Left lung (tissue), 10 donors: ENCODE data around the gene CEP170B. TPM values are rescaled to one million over a fixed set of nuclear protein-coding genes. Genes with fewer than 3 reads are reported as not detected.

Source experiments
- ATAC-seq: fragments of 200-7000 bp; cut with Tn5 transposase; one replicate; pipeline ENCODE4 v1.9.1; 2020; ENCODE audit warnings: moderate library complexity
- DNase-seq, 4 donors: peaks; one replicate each; pipeline ENCODE4 v3.0.0-alpha.2; 2013 to 2020
- H3K27ac ChIP-seq, 2 donors: fragments of 200-600 bp; sonication (generic) in 1 of 2; one replicate each; pipeline versions ENCODE4 v1.5.0 to v1.8.0; 2020 to 2021
- H3K27me3 ChIP-seq, 2 donors: fragments of 200-600 bp; sonication (generic) in 1 of 2; one replicate each; pipeline versions ENCODE4 v1.5.0 to v1.8.0; 2020 to 2021
- H3K36me3 ChIP-seq, 2 donors: fragments of 200-600 bp; sonication (generic) in 1 of 2; one replicate each; pipeline versions ENCODE4 v1.5.0 to v1.8.0; 2020 to 2021
- H3K4me1 ChIP-seq, 2 donors: fragments of 200-600 bp; one replicate each; pipeline ENCODE4 v1.8.0; 2021
- H3K4me3 ChIP-seq, 2 donors: fragments of 200-600 bp; sonication (generic) in 1 of 2; one replicate each; pipeline versions ENCODE4 v1.5.0 to v1.8.0; 2020 to 2021; ENCODE audit warnings: mild to moderate bottlenecking in 1 of 2
- H3K9me3 ChIP-seq, 2 donors: fragments of 200-600 bp; sonication (generic) in 1 of 2; one replicate each; pipeline versions ENCODE4 v1.5.0 to v1.8.0; 2020 to 2021
- CTCF ChIP-seq, 2 donors: fragments of 200-600 bp; sonication (generic) in 1 of 2; IDR thresholded peaks; one replicate each; pipeline versions ENCODE4 v1.5.0 to v1.8.0; 2021; ENCODE audit warnings: antibody characterized with exemption in 2 of 2
- intact Hi-C, 2 donors: fragments of 100-400 bp; cut with DNase I; formaldehyde crosslinking; loops; one replicate each; pipeline versions ENCODE4 v1.11.2 to v1.14.2; 2022
- polyA plus RNA-seq, 6 donors: library from polyadenylated mRNA; unstranded; fragments of 120-200 nt; gene quantifications; one replicate each; pipeline ENCODE4 v1.2.1, GENCODE V29; 2013; ENCODE audit not compliant: insufficient read length in 6 of 6
- total RNA-seq, 2 donors: library from RNA; stranded (reverse); fragmentation: NEBNext Ultra II Directional; extraction: Animal tissue kit (Norgen Biotek cat#: 25700); gene quantifications; one replicate each; pipeline ENCODE4 v1.2.1, GENCODE V29; 2021
- donor health status: DM: no; HTN: yes; CAD: no.
- donor health status: DM: no; HTN: no; CAD: no.

The CEP170B gene
- total and polyA plus RNA-seq, 8 donors = 10.0 to 42.3 (median 14.2) TPM

GRCh38 chr14:104894331-104895206 is 29.5 kb downstream of the CEP170B start:
- ATAC-seq (no peak), DNase-seq (peak in 2 of 4 donors; percentile 29 to 71)
- Histone ChIP-seq H3K27ac (no peak overlapping the region), H3K9me3 (no peaks in the 10 kb centered on the region), H3K4me1 (peaks cover 0 to 15% of the 10 kb centered on the region in 2 donors), H3K27me3 (no peaks in the 10 kb centered on the region), H3K36me3 (peaks cover 0 to 13% of the 10 kb centered on the region in 2 donors), H3K4me3 (no peak overlapping the region)
- TF ChIP-seq CTCF (IDR thresholded peaks at IDR 0.05) = no peak
- intact Hi-C loops = loop anchor here in 1 of 2 donors (10.0 kb wide), 1 partner anchor 150 kb away; no protein-coding TSS in a partner anchor

DNA sequence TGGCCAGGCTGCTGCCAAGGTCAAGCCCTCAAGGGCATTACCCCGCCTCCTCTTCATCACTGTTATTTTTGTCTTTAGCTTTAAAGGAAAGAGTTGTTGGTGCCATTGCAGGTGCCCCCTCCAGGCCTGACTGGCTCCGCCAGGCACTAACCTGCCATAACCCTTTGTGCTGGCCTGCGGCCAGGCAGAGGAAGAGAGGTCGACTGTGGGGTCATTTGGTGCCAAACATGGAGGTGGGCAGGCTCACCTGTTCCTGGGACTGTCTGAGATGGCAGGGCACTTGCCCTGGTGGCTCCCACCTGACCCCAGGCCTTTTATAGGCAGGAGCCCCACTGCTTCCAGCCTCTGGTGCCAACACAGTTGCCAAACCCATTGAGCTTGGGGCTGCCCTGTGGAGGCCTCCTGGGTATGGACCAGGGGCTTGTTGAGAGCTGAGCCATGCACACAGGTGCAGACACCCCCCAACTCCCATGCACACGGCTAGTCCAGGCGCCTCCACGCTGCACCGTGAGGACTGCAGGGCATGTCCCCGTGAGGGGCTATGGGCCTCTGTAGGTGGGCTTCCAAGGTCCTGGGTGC is 30.2 kb downstream of the CEP170B start:
- Histone ChIP-seq H3K27me3 (no peaks in the 10 kb centered on the region), H3K9me3 (no peaks in the 10 kb centered on the region), H3K4me1 (peaks cover 0 to 15% of the 10 kb centered on the region in 2 donors), H3K36me3 (peaks cover 0 to 13% of the 10 kb centered on the region in 2 donors), H3K4me3 (no peak overlapping the region), H3K27ac (no peak overlapping the region)
- no peak for DNase-seq
- no peak for ATAC-seq
- no peak for TF ChIP-seq CTCF (IDR thresholded peaks at IDR 0.05)
- intact Hi-C loops = loop anchor here in 1 of 2 donors (10.0 kb wide), 1 partner anchor 150 kb away; no protein-coding TSS in a partner anchor

DNA sequence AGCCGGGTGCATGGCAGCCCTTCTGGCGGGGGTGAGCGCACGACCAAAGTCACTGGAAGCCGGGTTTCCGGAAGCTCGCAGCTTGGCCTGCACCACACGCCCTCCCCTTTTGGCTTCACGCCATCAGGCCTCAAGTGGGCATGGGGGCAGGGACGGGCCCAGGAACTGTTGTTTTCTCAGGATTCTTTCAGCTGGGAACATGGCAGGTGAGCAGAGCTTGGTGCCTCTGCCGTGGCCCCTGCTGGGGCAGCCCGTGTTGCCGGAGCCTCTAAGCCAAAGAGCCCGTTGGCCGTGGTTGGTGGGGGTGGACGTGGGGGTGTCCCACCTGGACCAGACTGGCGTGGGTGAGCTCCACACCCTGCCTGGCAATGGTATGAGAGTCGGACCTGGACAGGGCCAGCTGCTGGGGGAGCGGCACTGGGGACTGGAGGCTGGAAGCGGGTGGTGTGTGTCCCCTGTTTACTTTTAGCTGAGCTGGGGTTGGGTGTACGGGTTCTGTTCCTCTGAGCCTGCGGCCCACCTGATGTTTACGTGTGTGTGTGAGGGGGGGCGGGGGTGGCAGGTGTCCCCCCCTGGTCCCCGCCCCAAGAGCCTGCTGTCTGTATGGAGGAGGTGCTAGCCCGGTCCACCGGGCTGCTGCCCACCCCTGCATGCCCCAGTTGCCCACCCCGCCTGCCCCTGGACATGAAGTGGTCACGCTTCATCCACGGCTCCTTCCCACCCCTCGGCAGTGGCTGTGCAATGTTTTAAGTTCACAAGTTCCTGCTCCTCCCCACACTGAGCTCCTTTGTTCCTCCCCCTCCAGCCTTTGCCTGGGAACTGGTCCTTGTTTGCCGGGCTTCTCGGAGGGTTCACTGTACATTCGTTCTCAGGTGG is 31.0 kb downstream of the CEP170B start:
- intact Hi-C loops = loop anchor here in 1 of 2 donors (10.0 kb wide), 1 partner anchor 149 kb away; no protein-coding TSS in a partner anchor
- Histone ChIP-seq H3K36me3 (peaks cover 0 to 13% of the 10 kb centered on the region in 2 donors), H3K4me3 (no peak overlapping the region), H3K4me1 (peaks cover 0 to 15% of the 10 kb centered on the region in 2 donors), H3K27ac (no peak overlapping the region), H3K9me3 (no peaks in the 10 kb centered on the region), H3K27me3 (no peaks in the 10 kb centered on the region)
- peak; percentile 52 to 82 (median 69) for DNase-seq
- TF ChIP-seq CTCF (IDR thresholded peaks at IDR 0.05) = no peak
- ATAC-seq = peak; percentile 72

GRCh38 chr14:104897330-104898194 is 32.5 kb downstream of the CEP170B start:
- Histone ChIP-seq H3K4me3 (no peak overlapping the region), H3K4me1 (peaks cover 0 to 15% of the 10 kb centered on the region in 2 donors), H3K9me3 (no peaks in the 10 kb centered on the region), H3K36me3 (peaks cover 0 to 13% of the 10 kb centered on the region in 2 donors), H3K27me3 (no peaks in the 10 kb centered on the region), H3K27ac (no peak overlapping the region)
- intact Hi-C loops = loop anchor here in 1 of 2 donors (10.0 kb wide), 1 partner anchor 147 kb away; no protein-coding TSS in a partner anchor
- ATAC-seq (no peak), DNase-seq (peak in 2 of 4 donors; percentile 33 to 61)
- TF ChIP-seq CTCF (IDR thresholded peaks at IDR 0.05) = no peak
